IMR-90 (cell line): ENCODE measurements around the gene SLC16A7.

ENCODE experiments used
- CEBPB ChIP-seq: IDR thresholded peaks from 2 replicates; pipeline ENCODE4 v1.6.1; 2012; ENCODE audit warnings: low read depth, low read length, improper control_type of control experiment
- CHD1 ChIP-seq: IDR thresholded peaks from 2 replicates; pipeline ENCODE4 v1.6.1; 2012; ENCODE audit warnings: low read depth, low read length, improper control_type of control experiment
- FOS ChIP-seq: fragments of 150-350 bp; IDR thresholded peaks from 2 replicates; pipeline ENCODE4 v1.6.1; 2016; ENCODE audit warnings: low read depth, low read length
- MXI1 ChIP-seq: IDR thresholded peaks from 2 replicates; pipeline ENCODE4 v1.6.1; 2012; ENCODE audit warnings: low read depth, mild to moderate bottlenecking, low read length, moderate library complexity, borderline replicate concordance
- NFE2L2 ChIP-seq: fragments of 150-350 bp; IDR thresholded peaks from 2 replicates; pipeline ENCODE4 v1.6.1; 2016; ENCODE audit warnings: low read depth, mild to moderate bottlenecking, low read length
- POLR2A ChIP-seq: IDR thresholded peaks from 2 replicates; pipeline ENCODE4 v1.6.1; 2012; ENCODE audit warnings: mild to moderate bottlenecking, low read depth, low read length
- RAD21 ChIP-seq: IDR thresholded peaks from 2 replicates; pipeline ENCODE4 v1.6.1; 2012; ENCODE audit warnings: low read length, improper control_type of control experiment
- RCOR1 ChIP-seq: IDR thresholded peaks from 2 replicates; pipeline ENCODE4 v1.6.1; 2012; ENCODE audit warnings: mild to moderate bottlenecking, low read length, improper control_type of control experiment; ENCODE audit not compliant: insufficient replicate concordance
- RFX5 ChIP-seq: IDR thresholded peaks from 2 replicates; pipeline ENCODE4 v1.8.0; 2012; ENCODE audit warnings: low read depth, mild to moderate bottlenecking, low read length, moderate library complexity
- SMC3 ChIP-seq: fragments of 150-350 bp; IDR thresholded peaks from 2 replicates; pipeline ENCODE4 v1.6.1; 2016; ENCODE audit warnings: low read depth, mild to moderate bottlenecking, antibody characterized with exemption, low read length, moderate library complexity
- TF ChIP-seq, protein P1 (sequence below): conservative IDR thresholded peaks from 2 replicates; pipeline ENCODE4 v1.5.1; 2012; ENCODE audit warnings: mild to moderate bottlenecking, low read depth, low read length, improper control_type of control experiment
- TF ChIP-seq, protein P2 (sequence below): fragments of 150-350 bp; IDR thresholded peaks from 2 replicates; pipeline ENCODE4 v1.6.1; 2017; ENCODE audit warnings: mild to moderate bottlenecking, antibody characterized with exemption, low read length, low read depth
- TF ChIP-seq, protein P3 (sequence below): fragments of 150-350 bp; IDR thresholded peaks from 2 replicates; pipeline ENCODE4 v1.6.1; 2016; ENCODE audit warnings: low read depth, mild to moderate bottlenecking, low read length, moderate library complexity, borderline replicate concordance

DNA sequence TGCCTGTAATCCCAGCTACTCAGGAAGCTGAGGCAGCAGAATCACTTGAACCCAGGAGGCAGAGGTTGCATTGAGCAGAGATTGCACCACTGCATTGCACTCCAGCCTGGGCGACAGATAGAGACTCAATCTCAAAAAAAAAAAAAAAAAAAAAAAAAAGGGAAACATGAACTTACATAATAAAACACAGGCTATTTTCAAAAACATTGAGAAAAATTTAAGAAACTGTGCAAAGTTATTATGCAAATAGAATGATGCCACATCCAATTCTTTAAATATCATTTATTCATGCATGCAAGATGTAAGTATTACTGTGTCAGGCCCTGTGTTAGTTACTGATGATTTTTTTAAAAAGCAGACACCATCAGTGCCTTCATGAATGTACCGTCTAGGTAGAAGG lies 20.0 kb upstream of the SLC16A7 start:
- TF ChIP-seq, protein P1, sequence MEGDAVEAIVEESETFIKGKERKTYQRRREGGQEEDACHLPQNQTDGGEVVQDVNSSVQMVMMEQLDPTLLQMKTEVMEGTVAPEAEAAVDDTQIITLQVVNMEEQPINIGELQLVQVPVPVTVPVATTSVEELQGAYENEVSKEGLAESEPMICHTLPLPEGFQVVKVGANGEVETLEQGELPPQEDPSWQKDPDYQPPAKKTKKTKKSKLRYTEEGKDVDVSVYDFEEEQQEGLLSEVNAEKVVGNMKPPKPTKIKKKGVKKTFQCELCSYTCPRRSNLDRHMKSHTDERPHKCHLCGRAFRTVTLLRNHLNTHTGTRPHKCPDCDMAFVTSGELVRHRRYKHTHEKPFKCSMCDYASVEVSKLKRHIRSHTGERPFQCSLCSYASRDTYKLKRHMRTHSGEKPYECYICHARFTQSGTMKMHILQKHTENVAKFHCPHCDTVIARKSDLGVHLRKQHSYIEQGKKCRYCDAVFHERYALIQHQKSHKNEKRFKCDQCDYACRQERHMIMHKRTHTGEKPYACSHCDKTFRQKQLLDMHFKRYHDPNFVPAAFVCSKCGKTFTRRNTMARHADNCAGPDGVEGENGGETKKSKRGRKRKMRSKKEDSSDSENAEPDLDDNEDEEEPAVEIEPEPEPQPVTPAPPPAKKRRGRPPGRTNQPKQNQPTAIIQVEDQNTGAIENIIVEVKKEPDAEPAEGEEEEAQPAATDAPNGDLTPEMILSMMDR, result no peak
- TF ChIP-seq POLR2A, result no peak
- TF ChIP-seq RCOR1, result no peak
- TF ChIP-seq SMC3, result no peak
- no peak for TF ChIP-seq NFE2L2
- TF ChIP-seq, protein P2, sequence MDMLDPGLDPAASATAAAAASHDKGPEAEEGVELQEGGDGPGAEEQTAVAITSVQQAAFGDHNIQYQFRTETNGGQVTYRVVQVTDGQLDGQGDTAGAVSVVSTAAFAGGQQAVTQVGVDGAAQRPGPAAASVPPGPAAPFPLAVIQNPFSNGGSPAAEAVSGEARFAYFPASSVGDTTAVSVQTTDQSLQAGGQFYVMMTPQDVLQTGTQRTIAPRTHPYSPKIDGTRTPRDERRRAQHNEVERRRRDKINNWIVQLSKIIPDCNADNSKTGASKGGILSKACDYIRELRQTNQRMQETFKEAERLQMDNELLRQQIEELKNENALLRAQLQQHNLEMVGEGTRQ, result no peak
- TF ChIP-seq, protein P3, sequence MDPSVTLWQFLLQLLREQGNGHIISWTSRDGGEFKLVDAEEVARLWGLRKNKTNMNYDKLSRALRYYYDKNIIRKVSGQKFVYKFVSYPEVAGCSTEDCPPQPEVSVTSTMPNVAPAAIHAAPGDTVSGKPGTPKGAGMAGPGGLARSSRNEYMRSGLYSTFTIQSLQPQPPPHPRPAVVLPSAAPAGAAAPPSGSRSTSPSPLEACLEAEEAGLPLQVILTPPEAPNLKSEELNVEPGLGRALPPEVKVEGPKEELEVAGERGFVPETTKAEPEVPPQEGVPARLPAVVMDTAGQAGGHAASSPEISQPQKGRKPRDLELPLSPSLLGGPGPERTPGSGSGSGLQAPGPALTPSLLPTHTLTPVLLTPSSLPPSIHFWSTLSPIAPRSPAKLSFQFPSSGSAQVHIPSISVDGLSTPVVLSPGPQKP, result no peak
- no peak for TF ChIP-seq RAD21
- no peak for TF ChIP-seq CEBPB
- no peak for TF ChIP-seq CHD1
- no peak for TF ChIP-seq MXI1
- no peak for TF ChIP-seq RFX5
- no peak for TF ChIP-seq FOS
